SK-N-MC (cell line): ENCODE measurements around the gene FASTK.

ENCODE experiments used
- DNase-seq: peaks from one replicate; pipeline ENCODE4 v3.0.0-alpha.2; 2011; ENCODE audit warnings: low read depth, low spot score
- H3K27ac ChIP-seq: fragments of 200-600 bp; sonication (generic); 2 replicates; pipeline ENCODE4 v1.5.1; 2016; ENCODE audit warnings: mixed run types
- H3K36me3 ChIP-seq: fragments of 200-600 bp; sonication (generic); 2 replicates; pipeline ENCODE4 v1.6.1; 2017; ENCODE audit warnings: antibody characterized with exemption, low read length, mixed read lengths; ENCODE audit not compliant: insufficient read depth
- H3K4me3 ChIP-seq: fragments of 200-600 bp; sonication (generic); 2 replicates; pipeline ENCODE4 v1.5.1; 2016
- H3K9ac ChIP-seq: fragments of 200-600 bp; sonication (generic); 2 replicates; pipeline ENCODE4 v1.8.0; 2017; ENCODE audit warnings: mixed run types, mixed read lengths; ENCODE audit not compliant: insufficient read length
- H3K9me3 ChIP-seq: fragments of 200-600 bp; sonication (generic); 2 replicates; pipeline ENCODE4 v1.6.1; 2017; ENCODE audit warnings: low read depth, mild to moderate bottlenecking, antibody characterized with exemption, low read length, moderate library complexity, mixed read lengths
- EZH2 ChIP-seq: fragments of 200-600 bp; sonication (generic); IDR thresholded peaks from one replicate; pipeline ENCODE4 v1.6.1; 2017; ENCODE audit warnings: antibody characterized with exemption
- FOXP2 ChIP-seq: optimal IDR thresholded peaks from 2 replicates; pipeline ENCODE3; 2011; ENCODE audit warnings: mild to moderate bottlenecking, moderate library complexity; ENCODE audit not compliant: insufficient read depth; ENCODE audit errors: extremely low read length, control extremely low read depth
- POLR2AphosphoS5 ChIP-seq: IDR thresholded peaks from 2 replicates; pipeline ENCODE4 v1.6.1; 2012; ENCODE audit warnings: mild to moderate bottlenecking, low read depth, low read length, borderline replicate concordance

Gene FASTK

GRCh38 chr7:151066273-151066974, 14.2 kb downstream of the FASTK start:
- Histone ChIP-seq H3K9me3 (no peaks in the 10 kb centered on the region), H3K27ac (no peak overlapping the region), H3K4me3 (no peak overlapping the region), H3K9ac (no peak overlapping the region), H3K36me3 (peaks cover 56% of the 10 kb centered on the region; the same call in 1 of the 2 replicates)
- DNase-seq: no peak
- TF ChIP-seq EZH2: no peak
- TF ChIP-seq FOXP2: no peak
- TF ChIP-seq POLR2AphosphoS5: no peak

- TF ChIP-seq FOXP2 (no peak), POLR2AphosphoS5 (no peak), EZH2 (no peak)
- no peak overlapping the region for H3K4me3 ChIP-seq
- no peak overlapping the region for H3K27ac ChIP-seq
- no peak for DNase-seq
- peaks cover 47% of the 10 kb centered on the region; the same call in 1 of the 2 replicates for H3K36me3 ChIP-seq
- H3K9ac ChIP-seq: no peak overlapping the region
- H3K9me3 ChIP-seq: no peaks in the 10 kb centered on the region
Measured at GRCh38 chr7:151065516-151065915, 15.1 kb downstream of the FASTK start.

- no peak for DNase-seq
- Histone ChIP-seq H3K36me3 (peaks cover 42% of the 10 kb centered on the region; the same call in 1 of the 2 replicates), H3K4me3 (no peak overlapping the region), H3K9ac (no peak overlapping the region), H3K27ac (no peak overlapping the region), H3K9me3 (no peaks in the 10 kb centered on the region)
- TF ChIP-seq EZH2 (no peak), FOXP2 (no peak), POLR2AphosphoS5 (no peak)
Measured at GRCh38 chr7:151064993-151065392, 15.6 kb downstream of the FASTK start.

- H3K27ac ChIP-seq: no peak overlapping the region
- H3K36me3 ChIP-seq: peaks cover 37% of the 10 kb centered on the region; the same call in 1 of the 2 replicates
- no peak for TF ChIP-seq FOXP2
- no peak for TF ChIP-seq POLR2AphosphoS5
- no peak for TF ChIP-seq EZH2
- H3K9ac ChIP-seq: no peak overlapping the region
- H3K4me3 ChIP-seq: no peak overlapping the region
- H3K9me3 ChIP-seq: no peaks in the 10 kb centered on the region
- no peak for DNase-seq
Measured at GRCh38 chr7:151064454-151064853, 16.2 kb downstream of the FASTK start.

GRCh38 chr7:151063212-151063561, 17.4 kb downstream of the FASTK start:
- Histone ChIP-seq H3K9me3 (no peaks in the 10 kb centered on the region), H3K4me3 (no peak overlapping the region), H3K36me3 (peaks cover 29% of the 10 kb centered on the region; the same call in 1 of the 2 replicates), H3K27ac (no peak overlapping the region), H3K9ac (no peak overlapping the region)
- no peak for TF ChIP-seq EZH2
- TF ChIP-seq POLR2AphosphoS5: no peak
- TF ChIP-seq FOXP2: no peak
- DNase-seq: no peak

GRCh38 chr7:151062399-151063211, 18.0 kb downstream of the FASTK start:
- Histone ChIP-seq H3K36me3 (peaks cover 23% of the 10 kb centered on the region; the same call in 1 of the 2 replicates), H3K9me3 (no peaks in the 10 kb centered on the region), H3K4me3 (no peak overlapping the region), H3K27ac (no peak overlapping the region), H3K9ac (no peak overlapping the region)
- no peak for DNase-seq
- TF ChIP-seq FOXP2 (no peak), POLR2AphosphoS5 (0 out of 2 replicates have a peak, but pooled peaks have one; percentile 37)

GRCh38 chr7:151062111-151062398, 18.6 kb downstream of the FASTK start:
- H3K4me3 ChIP-seq: no peak overlapping the region
- no peak overlapping the region for H3K9ac ChIP-seq
- peaks cover 18% of the 10 kb centered on the region; the same call in 1 of the 2 replicates for H3K36me3 ChIP-seq
- H3K9me3 ChIP-seq: no peaks in the 10 kb centered on the region
- DNase-seq: no peak
- no peak overlapping the region for H3K27ac ChIP-seq
- TF ChIP-seq EZH2 (no peak), POLR2AphosphoS5 (peak; percentile 50; the same call in 1 of the 2 replicates), FOXP2 (no peak)
